Activated CD4-positive, alpha-beta memory T cell treated with anti-CD3 and anti-CD28 coated beads, Interleukin-2, amount 10 ng/mL, durations not matched to agents 7 days and 5 days (primary cell): ENCODE results near the gene ARAF. TPM values are rescaled to one million over a fixed set of nuclear protein-coding genes. Genes with fewer than 3 reads are reported as not detected.
A peak's percentile ranks its signal among the peaks of the same experiment; 100 is the strongest.

Experiments used
- CTCF ChIA-PET: fragments of 350-600 bp; sonication (Branson Sonifier 250); formaldehyde crosslinking; loops from one replicate; lab custom pipeline; 2021; ENCODE audit warnings: antibody characterized with exemption, inconsistent platforms; lab: Charles Lee
- POLR2A ChIA-PET: fragments of 350-600 bp; sonication (Branson Sonifier 250); formaldehyde crosslinking; loops from one replicate; lab custom pipeline; 2021; ENCODE audit warnings: antibody characterized with exemption; lab: Charles Lee
- DNase-seq: peaks from one replicate; pipeline ENCODE4 v3.0.0-alpha.2; 2020
- H3K27ac Mint-ChIP-seq: one replicate; pipeline ENCODE4 v1.8.0; 2021; ENCODE audit warnings: mild to moderate bottlenecking, mixed read lengths
- H3K27me3 Mint-ChIP-seq: one replicate; pipeline ENCODE4 v1.8.0; 2021; ENCODE audit warnings: mixed read lengths
- H3K36me3 Mint-ChIP-seq: one replicate; pipeline ENCODE4 v1.8.0; 2021; ENCODE audit warnings: low read depth, mixed read lengths
- H3K4me1 Mint-ChIP-seq: one replicate; pipeline ENCODE4 v1.8.0; 2021; ENCODE audit warnings: mixed read lengths
- H3K4me3 Mint-ChIP-seq: one replicate; pipeline ENCODE4 v1.8.0; 2021; ENCODE audit warnings: mild to moderate bottlenecking, mixed read lengths
- H3K9me3 Mint-ChIP-seq: one replicate; pipeline ENCODE4 v1.8.0; 2021; ENCODE audit warnings: mixed read lengths
- total RNA-seq, 2 experiments: library from RNA; stranded (reverse); gene quantifications; one replicate each; pipeline ENCODE4 v1.2.3, GENCODE V29; 2021

ARAF gene
- total RNA-seq, 2 experiments from 2014 or later, result 72.6 to 75.4 TPM

DNA sequence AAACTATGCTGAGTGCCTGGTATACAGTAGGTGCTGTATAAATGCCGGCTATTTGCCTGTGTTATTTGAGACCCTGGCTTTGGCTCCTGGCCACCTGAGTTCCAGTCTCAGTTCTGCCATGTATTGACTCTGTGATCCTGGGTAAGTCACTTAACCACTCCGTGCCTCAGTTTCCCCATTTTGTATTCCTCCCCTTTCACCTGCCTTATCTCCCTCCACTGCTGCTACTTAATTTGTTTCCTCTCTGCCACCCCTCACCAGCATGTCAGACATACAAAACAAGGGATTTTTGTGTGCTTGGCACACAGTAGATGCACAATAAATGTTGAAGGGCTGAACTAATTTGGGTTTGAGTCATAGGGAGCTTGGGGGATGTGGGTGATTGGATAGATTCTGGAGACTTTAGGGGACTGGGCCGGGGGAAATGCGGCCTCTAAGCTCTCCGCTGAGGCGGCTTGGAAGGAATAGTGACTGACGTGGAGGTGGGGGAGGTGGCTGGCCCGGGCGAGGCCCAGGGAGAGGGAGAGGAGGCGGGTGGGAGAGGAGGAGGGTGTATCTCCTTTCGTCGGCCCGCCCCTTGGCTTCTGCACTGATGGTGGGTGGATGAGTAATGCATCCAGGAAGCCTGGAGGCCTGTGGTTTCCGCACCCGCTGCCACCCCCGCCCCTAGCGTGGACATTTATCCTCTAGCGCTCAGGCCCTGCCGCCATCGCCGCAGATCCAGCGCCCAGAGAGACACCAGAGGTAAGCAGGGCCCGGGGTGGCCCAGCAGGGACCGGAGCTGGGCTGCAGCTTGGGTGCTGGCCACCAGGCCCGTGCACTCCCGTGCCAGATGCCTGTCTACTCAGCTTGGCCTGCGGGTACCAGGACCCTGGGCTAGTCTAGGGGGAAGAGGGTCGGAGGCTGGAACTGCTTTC lies 21.0 kb downstream of the ARAF start, which contains the start of gene TIMP1:
TIMP1 (plus strand) TSS at position 706 of the 917 bp plus-strand sequence. CDS start 980 bp downstream, outside the sequence.
- H3K4me3 Mint-ChIP-seq, result peak within 1 kb of the TSS; percentile 60
- peak; percentile 88 for DNase-seq
- peaks cover 49% of the 10 kb centered on the region for H3K4me1 Mint-ChIP-seq
- POLR2A ChIA-PET, result interaction anchor here (0.9 to 1.4 kb wide), 6 partner anchors 13 to 68 kb away, joined by 3 to 4 read pairs (median 3); partner anchors contain the start of genes ARAF and ELK1
- H3K36me3 Mint-ChIP-seq, result peaks cover 19% of the 10 kb centered on the region
- CTCF ChIA-PET, result no interaction called here
- H3K27me3 Mint-ChIP-seq, result peaks cover 2% of the 10 kb centered on the region
- H3K9me3 Mint-ChIP-seq, result no peaks in the 10 kb centered on the region
- peak within 1 kb of the TSS; percentile 61 for H3K27ac Mint-ChIP-seq

DNA sequence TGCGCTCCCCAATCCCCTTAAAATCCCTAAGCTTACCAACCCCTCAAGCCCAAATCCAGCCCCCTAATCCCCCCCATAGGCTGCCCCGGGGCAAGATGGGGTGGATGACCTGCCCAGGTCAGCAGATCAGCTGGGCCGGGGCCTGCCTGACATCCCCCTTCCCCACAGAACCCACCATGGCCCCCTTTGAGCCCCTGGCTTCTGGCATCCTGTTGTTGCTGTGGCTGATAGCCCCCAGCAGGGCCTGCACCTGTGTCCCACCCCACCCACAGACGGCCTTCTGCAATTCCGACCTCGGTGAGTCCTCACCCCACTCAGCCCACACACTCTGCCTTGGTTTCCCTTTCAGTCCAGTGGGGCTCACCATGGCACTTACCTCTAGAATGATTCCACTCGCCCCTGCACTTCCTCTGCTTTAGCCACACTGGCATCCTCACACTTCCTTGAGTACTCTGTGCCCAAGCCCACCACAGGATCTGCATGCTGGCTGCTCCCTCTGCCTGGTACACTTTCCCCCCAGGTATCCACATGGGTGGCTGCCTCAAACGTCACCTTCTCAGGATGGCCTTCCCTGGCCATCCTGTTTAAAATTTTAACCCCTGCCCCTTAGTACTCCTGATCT lies 22.3 kb downstream of the ARAF start:
- Mint-ChIP-seq H3K4me1 (peaks cover 44% of the 10 kb centered on the region), H3K36me3 (peaks cover 19% of the 10 kb centered on the region), H3K27ac (peak overlapping the region; percentile 40), H3K9me3 (no peaks in the 10 kb centered on the region), H3K4me3 (peak overlapping the region; percentile 60), H3K27me3 (peaks cover 2% of the 10 kb centered on the region)
- ChIA-PET CTCF (no interaction called here), POLR2A (interaction anchor here (0.6 to 0.7 kb wide), 2 partner anchors 231 to 386 kb away, joined by 3 read pairs; no protein-coding TSS in a partner anchor)
- DNase-seq, result no peak

DNA sequence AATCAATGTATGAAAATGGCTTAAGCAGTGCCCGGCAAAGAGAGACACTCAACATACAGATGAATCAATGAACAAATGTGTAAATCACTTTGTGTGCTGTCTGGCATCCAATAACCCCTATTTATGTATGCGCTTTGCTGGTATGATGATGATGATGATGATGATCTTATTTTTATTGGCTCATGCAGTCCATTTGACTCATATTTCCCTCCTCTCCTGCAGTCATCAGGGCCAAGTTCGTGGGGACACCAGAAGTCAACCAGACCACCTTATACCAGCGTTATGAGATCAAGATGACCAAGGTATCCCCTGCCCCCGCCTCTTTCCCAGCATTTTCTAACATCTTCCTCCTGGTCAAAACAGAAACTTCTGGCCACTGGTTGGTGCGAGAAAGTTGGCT lies 23.7 kb downstream of the ARAF start:
- H3K27me3 Mint-ChIP-seq, result peaks cover 2% of the 10 kb centered on the region
- H3K27ac Mint-ChIP-seq, result no peak overlapping the region
- peaks cover 34% of the 10 kb centered on the region for H3K4me1 Mint-ChIP-seq
- peaks cover 19% of the 10 kb centered on the region for H3K36me3 Mint-ChIP-seq
- ChIA-PET CTCF (no interaction called here), POLR2A (no interaction called here)
- no peak for DNase-seq
- no peaks in the 10 kb centered on the region for H3K9me3 Mint-ChIP-seq
- no peak overlapping the region for H3K4me3 Mint-ChIP-seq

DNA sequence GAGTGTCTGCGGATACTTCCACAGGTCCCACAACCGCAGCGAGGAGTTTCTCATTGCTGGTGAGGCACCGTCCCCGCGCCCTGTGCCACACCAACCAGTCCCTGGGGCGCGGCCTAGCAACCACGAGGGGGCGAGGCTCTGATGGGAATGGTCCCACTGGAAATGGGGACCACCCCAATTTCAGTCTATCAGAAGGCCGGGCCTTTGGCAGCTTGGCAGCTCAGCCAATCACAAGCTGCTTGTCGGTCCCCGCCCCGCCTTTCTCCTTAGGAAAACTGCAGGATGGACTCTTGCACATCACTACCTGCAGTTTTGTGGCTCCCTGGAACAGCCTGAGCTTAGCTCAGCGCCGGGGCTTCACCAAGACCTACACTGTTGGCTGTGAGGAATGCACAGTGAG lies 24.3 kb downstream of the ARAF start:
- ChIA-PET POLR2A (no interaction called here), CTCF (no interaction called here)
- no peaks in the 10 kb centered on the region for H3K27me3 Mint-ChIP-seq
- no peak overlapping the region for H3K27ac Mint-ChIP-seq
- H3K4me1 Mint-ChIP-seq, result peaks cover 31% of the 10 kb centered on the region
- DNase-seq, result no peak
- H3K36me3 Mint-ChIP-seq, result peaks cover 19% of the 10 kb centered on the region
- no peaks in the 10 kb centered on the region for H3K9me3 Mint-ChIP-seq
- no peak overlapping the region for H3K4me3 Mint-ChIP-seq

DNA sequence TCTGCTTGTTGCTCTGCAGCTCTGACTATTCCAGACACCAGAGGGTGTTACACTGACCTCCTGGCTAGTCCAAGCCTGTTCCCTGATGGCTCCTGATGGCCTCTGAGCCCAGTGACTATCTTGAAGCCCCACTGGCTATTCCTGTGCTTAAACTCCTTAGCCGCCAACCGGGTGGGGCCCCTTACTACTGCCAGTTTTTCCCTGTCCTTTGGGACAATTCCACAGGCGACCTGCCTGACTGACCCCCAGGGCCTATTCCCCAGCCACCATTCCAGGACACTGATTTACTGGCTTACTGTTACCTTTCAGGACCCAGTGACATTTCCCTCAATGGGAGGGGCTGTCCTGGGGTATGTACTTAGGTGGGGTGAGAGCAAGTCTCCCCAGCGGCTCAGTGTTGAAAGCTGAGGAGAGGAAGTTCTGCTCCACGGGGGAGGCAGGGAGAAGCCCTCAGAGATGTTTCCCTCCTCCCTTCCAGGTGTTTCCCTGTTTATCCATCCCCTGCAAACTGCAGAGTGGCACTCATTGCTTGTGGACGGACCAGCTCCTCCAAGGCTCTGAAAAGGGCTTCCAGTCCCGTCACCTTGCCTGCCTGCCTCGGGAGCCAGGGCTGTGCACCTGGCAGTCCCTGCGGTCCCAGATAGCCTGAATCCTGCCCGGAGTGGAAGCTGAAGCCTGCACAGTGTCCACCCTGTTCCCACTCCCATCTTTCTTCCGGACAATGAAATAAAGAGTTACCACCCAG lies 25.2 kb downstream of the ARAF start:
- CTCF ChIA-PET, result no interaction called here
- DNase-seq, result no peak
- Mint-ChIP-seq H3K27ac (no peak overlapping the region), H3K36me3 (peaks cover 19% of the 10 kb centered on the region), H3K4me3 (no peak overlapping the region), H3K9me3 (no peaks in the 10 kb centered on the region), H3K4me1 (peaks cover 27% of the 10 kb centered on the region), H3K27me3 (no peaks in the 10 kb centered on the region)
- POLR2A ChIA-PET, result no interaction called here

DNA sequence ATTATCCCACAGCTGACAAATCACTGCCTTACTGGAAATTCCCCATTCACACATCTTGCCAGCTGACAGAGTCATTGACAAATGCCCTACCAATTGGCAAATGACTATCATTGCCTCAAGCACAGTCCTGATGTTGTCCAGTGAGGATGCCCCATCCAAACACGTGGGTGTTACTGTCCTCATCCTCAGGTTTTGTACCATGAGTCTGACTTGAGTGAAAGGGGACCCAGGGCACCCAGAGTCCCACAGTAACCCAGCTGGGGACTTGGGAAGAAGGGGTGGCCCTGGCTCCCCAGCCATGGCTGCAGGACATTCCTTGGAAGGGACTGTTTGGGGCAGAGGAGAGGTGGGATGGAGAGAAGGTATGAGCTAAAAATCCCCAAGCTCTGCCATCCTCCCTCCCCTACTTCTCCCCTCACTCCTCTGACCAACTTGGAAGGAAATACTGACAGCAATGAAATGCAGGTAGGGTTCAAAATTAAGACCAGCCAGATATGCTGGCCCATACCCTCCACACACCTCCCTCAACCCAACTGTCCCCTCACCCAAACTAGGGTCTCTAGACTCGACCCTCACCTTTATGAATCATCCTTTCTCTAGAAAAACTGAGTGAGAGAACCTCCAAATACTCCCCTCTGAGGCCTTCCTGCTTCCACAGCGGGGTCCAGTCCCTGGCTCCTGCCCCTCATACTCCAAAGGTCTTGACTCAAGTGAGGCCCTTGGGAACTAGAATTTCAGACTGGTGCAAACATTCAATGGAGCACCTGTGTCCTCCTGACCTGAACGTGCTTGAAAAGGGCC lies 26.3 kb downstream of the ARAF start:
- Mint-ChIP-seq H3K27me3 (no peaks in the 10 kb centered on the region), H3K4me1 (peaks cover 18% of the 10 kb centered on the region), H3K27ac (no peak overlapping the region), H3K4me3 (no peak overlapping the region), H3K36me3 (peaks cover 19% of the 10 kb centered on the region), H3K9me3 (no peaks in the 10 kb centered on the region)
- ChIA-PET CTCF (no interaction called here), POLR2A (no interaction called here)
- no peak for DNase-seq

DNA sequence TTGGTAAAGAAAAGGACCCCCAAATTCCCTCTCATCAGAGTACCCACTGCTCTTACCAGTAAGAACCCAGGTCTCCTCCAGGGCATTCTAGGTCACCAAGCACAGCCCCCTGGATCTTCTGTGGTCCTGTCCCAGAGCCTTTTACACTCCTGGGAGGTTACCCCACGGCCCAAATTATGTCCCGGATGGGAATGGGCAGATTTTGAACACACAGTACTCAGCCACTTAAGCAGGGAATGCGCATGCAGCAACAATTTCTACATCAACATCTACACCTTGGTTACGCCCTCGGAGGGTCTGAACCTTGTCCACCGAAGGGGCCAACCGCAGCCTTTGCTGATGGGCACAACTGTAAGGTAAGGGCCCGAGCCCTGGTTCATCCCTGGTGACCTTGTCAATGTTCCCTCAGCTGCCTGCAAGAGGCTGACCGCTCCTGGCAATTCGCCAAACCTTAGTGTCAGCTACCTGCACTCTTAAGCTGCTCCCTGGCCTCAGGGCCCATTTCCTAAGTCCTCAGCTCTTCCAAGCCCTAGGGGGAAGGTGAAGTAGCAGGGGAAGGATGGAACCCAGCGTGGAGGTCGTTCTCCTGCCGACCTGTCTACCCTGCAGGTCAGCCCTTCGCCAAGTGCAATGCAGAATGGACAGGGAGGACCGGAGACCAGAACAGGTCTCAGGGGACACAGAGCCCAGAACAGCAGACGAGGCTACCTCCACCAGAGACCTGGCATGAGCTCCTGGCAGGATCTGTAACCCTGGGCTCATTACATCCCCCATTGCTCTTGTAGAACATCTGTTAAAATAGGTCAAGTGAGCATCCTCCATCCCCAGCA lies 27.1 kb downstream of the ARAF start:
- no peak overlapping the region for H3K27ac Mint-ChIP-seq
- peaks cover 19% of the 10 kb centered on the region for H3K36me3 Mint-ChIP-seq
- CTCF ChIA-PET, result no interaction called here
- H3K4me3 Mint-ChIP-seq, result no peak overlapping the region
- POLR2A ChIA-PET, result no interaction called here
- DNase-seq, result no peak
- H3K9me3 Mint-ChIP-seq, result no peaks in the 10 kb centered on the region
- H3K4me1 Mint-ChIP-seq, result peaks cover 15% of the 10 kb centered on the region
- H3K27me3 Mint-ChIP-seq, result no peaks in the 10 kb centered on the region

DNA sequence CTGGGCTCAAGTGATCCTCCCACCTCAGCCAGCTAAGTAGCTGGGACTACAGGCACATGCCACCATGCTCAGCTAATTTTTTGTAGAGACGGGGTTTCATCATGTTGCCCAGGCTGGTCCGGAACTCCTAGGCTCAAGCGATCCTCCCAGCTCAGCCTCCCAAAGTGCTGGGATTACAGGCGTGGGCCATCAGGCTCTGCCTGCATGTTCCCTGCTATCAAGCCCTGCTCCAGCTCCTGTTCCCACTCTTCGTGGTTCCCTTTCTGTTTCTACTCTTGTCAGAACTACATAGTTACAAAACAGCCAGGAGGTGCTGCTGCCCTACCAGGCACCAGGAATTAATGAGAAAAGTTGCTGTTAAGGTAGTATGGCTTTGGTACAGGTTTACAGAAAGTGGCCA lies 30.0 kb downstream of the ARAF start:
- Mint-ChIP-seq H3K27me3 (no peaks in the 10 kb centered on the region), H3K4me3 (no peak overlapping the region), H3K9me3 (peaks cover 2% of the 10 kb centered on the region), H3K4me1 (peaks cover 8% of the 10 kb centered on the region), H3K36me3 (peaks cover 7% of the 10 kb centered on the region), H3K27ac (no peak overlapping the region)
- CTCF ChIA-PET, result interaction anchor here (0.7 kb wide), 1 partner anchor 28 kb away, joined by 3 read pairs; no protein-coding TSS in a partner anchor
- DNase-seq, result no peak
- POLR2A ChIA-PET, result no interaction called here

DNA sequence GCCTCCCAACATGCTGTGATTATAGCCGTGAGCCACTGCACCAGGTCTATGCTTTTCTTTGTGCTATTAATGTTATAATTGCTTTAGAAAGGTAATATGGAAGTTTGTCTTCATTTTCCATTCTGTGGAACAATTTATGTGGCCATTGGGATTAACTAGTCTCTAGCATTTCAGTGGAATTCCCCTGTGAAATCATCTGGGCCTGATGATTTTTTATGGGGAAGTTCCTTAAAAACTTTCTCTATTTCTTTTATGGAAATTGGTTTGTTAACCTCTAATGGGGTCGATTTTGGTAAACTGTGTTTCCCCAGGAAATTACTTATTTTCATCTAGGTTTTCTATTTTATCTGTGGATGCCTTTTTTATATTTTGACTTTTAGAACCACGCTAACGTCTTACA lies 32.5 kb downstream of the ARAF start:
- no peak for DNase-seq
- H3K9me3 Mint-ChIP-seq, result peaks cover 9% of the 10 kb centered on the region
- no peak overlapping the region for H3K27ac Mint-ChIP-seq
- peaks cover 19% of the 10 kb centered on the region for H3K36me3 Mint-ChIP-seq
- CTCF ChIA-PET, result no interaction called here
- no peaks in the 10 kb centered on the region for H3K27me3 Mint-ChIP-seq
- no peak overlapping the region for H3K4me3 Mint-ChIP-seq
- H3K4me1 Mint-ChIP-seq, result peaks cover 15% of the 10 kb centered on the region
- POLR2A ChIA-PET, result no interaction called here

DNA sequence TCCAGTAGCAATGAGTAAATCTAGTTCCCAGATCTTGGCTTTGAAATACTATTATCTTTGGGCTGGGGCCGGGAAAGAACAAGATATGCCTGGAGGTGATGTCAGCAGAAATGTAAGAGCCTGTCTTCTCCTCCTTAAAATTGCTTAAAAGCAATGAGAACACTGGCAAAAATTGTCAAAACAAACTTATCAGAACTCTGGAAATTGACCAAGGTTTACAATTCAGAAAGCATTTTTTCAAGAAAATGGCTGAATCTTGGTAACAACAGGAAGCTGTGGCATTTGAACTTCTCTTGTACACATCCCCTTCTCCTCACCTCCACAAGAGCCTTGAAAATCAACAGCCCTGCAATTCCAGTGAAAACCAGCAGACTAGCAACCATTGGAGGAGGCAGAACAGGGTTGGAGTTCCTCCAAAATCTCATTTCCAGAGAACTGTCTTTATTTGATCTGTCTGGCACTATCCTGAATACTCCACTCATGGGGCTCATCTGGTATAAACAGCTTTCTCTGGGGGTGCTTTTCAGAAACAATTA lies 34.8 kb downstream of the ARAF start:
- CTCF ChIA-PET, result no interaction called here
- no peak overlapping the region for H3K4me3 Mint-ChIP-seq
- H3K27me3 Mint-ChIP-seq, result peaks cover 2% of the 10 kb centered on the region
- H3K9me3 Mint-ChIP-seq, result peaks cover 9% of the 10 kb centered on the region
- H3K27ac Mint-ChIP-seq, result peak overlapping the region; percentile 70
- peaks cover 19% of the 10 kb centered on the region for H3K36me3 Mint-ChIP-seq
- no peak for DNase-seq
- POLR2A ChIA-PET, result interaction anchor here (1.5 kb wide), 2 partner anchors 14 to 40 kb away, joined by 3 to 4 read pairs; partner anchors contain the start of gene TIMP1
- H3K4me1 Mint-ChIP-seq, result peaks cover 15% of the 10 kb centered on the region

DNA sequence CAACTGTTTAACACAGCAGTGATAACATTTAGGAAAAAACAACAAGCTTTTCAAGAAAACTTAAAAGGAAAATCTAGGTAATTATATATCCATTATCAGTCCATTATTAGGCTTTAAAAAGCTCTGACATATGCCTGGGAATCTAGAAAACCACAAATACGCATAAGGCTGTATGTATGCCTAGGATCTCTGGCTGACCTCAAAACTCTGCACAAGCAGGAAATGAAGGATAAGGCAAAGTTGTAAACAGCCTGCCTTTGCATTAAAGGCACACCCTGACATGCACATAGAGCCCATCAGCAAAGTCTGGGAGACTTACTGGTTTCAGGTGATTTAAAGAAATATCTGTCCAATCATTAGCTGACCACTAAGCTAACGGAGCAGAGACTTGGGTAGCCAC lies 35.3 kb downstream of the ARAF start:
- Mint-ChIP-seq H3K4me3 (no peak overlapping the region), H3K27ac (peak overlapping the region; percentile 70), H3K27me3 (peaks cover 4% of the 10 kb centered on the region), H3K4me1 (peaks cover 15% of the 10 kb centered on the region), H3K9me3 (peaks cover 9% of the 10 kb centered on the region), H3K36me3 (peaks cover 19% of the 10 kb centered on the region)
- DNase-seq, result no peak
- ChIA-PET CTCF (no interaction called here), POLR2A (interaction anchor here (1.5 kb wide), 1 partner anchor 40 kb away, joined by 4 read pairs; no protein-coding TSS in a partner anchor)
